ENCODE measurements around the gene CENPA. TPM values are rescaled to one million over a fixed set of nuclear protein-coding genes. Genes with fewer than 3 reads are reported as not detected.
A peak's percentile ranks its signal among the peaks of the same experiment; 100 is the strongest.

Gene CENPA
- polyA plus RNA-seq, 1 of the 3 experiments (the other 2 are of a cell fraction) = 19.5 TPM

- TF ChIP-seq, protein P1, sequence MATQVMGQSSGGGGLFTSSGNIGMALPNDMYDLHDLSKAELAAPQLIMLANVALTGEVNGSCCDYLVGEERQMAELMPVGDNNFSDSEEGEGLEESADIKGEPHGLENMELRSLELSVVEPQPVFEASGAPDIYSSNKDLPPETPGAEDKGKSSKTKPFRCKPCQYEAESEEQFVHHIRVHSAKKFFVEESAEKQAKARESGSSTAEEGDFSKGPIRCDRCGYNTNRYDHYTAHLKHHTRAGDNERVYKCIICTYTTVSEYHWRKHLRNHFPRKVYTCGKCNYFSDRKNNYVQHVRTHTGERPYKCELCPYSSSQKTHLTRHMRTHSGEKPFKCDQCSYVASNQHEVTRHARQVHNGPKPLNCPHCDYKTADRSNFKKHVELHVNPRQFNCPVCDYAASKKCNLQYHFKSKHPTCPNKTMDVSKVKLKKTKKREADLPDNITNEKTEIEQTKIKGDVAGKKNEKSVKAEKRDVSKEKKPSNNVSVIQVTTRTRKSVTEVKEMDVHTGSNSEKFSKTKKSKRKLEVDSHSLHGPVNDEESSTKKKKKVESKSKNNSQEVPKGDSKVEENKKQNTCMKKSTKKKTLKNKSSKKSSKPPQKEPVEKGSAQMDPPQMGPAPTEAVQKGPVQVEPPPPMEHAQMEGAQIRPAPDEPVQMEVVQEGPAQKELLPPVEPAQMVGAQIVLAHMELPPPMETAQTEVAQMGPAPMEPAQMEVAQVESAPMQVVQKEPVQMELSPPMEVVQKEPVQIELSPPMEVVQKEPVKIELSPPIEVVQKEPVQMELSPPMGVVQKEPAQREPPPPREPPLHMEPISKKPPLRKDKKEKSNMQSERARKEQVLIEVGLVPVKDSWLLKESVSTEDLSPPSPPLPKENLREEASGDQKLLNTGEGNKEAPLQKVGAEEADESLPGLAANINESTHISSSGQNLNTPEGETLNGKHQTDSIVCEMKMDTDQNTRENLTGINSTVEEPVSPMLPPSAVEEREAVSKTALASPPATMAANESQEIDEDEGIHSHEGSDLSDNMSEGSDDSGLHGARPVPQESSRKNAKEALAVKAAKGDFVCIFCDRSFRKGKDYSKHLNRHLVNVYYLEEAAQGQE (IDR thresholded peaks at IDR 0.05; ENCODE audit: low read depth, low read length) = no peak
- TF ChIP-seq MXI1 (IDR thresholded peaks at IDR 0.05; ENCODE audit: low read depth, low read length) = 0 out of 2 replicates have a peak, but pooled peaks have one; percentile 53
- no peak for TF ChIP-seq FOXJ3 (CRISPR knock-in tag; IDR thresholded peaks at IDR 0.05)
- TF ChIP-seq RAD21 (IDR thresholded peaks at IDR 0.05; ENCODE audit: low read length) = no peak
- no peak for TF ChIP-seq JUND (IDR thresholded peaks at IDR 0.05)
Measured at GRCh38 chr2:26752656-26753055, 33.2 kb upstream of the CENPA start (continued).

- Histone ChIP-seq H3K4me2 (no peak overlapping the region), H3K27ac (ENCODE audit: low read depth in 2 of 2, low read length in 1 of 2) (no peak overlapping the region), H3K27me3 (ENCODE audit: insufficient read depth) (no peaks in the 10 kb centered on the region), H3K9ac (no peak overlapping the region), H2AFZ (ENCODE audit: low read depth) (no peak overlapping the region), H4K20me1 (ENCODE audit: insufficient read depth) (no peaks in the 10 kb centered on the region), H3K9me2 (no peaks in the 10 kb centered on the region), H3K79me2 (ENCODE audit: insufficient read depth) (no peaks in the 10 kb centered on the region), H3K4me3 (ENCODE audit: low read depth in 2 of 2, low read length in 1 of 2) (no peak overlapping the region), H3K36me3 (replicated peaks in 1 of 2; ENCODE audit: control insufficient read depth in 1 of 2, insufficient read depth in 2 of 2, low read length in 1 of 2) (no peaks in the 10 kb centered on the region), H3F3A (replicated peaks; ENCODE audit: insufficient read depth) (peaks cover 6% of the 10 kb centered on the region), H3K9me3 (no peaks in the 10 kb centered on the region), H3K4me1 (ENCODE audit: control insufficient read depth in 1 of 2, insufficient read depth in 2 of 2, low read depth in 1 of 2, low read length in 1 of 2) (peaks cover 15 to 21% of the 10 kb centered on the region in 2 experiments; a peak in 3 of 4 replicates)
- DNase-seq = no peak
- POLR2A ChIA-PET = no interaction called here
- TF ChIP-seq EP300 (IDR thresholded peaks at IDR 0.05; ENCODE audit: borderline replicate concordance in 1 of 2, low read depth in 1 of 2, low read length in 1 of 2) (no peak), NRF1 (IDR thresholded peaks at IDR 0.05; ENCODE audit: low read depth, low read length) (no peak), NFIC (IDR thresholded peaks at IDR 0.05; ENCODE audit: borderline replicate concordance) (no peak), ELF1 (IDR thresholded peaks at IDR 0.05) (no peak), EZH2phosphoT487 (IDR thresholded peaks at IDR 0.05; ENCODE audit: borderline replicate concordance, low read depth) (no peak)
- WGBS (ENCODE audit: low lambda C conversion rate) = 98% methylated on average over 4 of the region's 4 CpGs
- CTCF ChIA-PET = interaction anchor here (1.1 to 5.6 kb wide), 6 partner anchors 9 to 177 kb away, joined by 3 to 62 read pairs (median 6); partner anchors contain the start of gene SLC35F6
Measured at GRCh38 chr2:26754539-26754938, 31.3 kb upstream of the CENPA start.

- POLR2A ChIA-PET = no interaction called here
- WGBS (ENCODE audit: low lambda C conversion rate) = 91% methylated on average over 4 of the region's 4 CpGs
- peaks cover 6% of the 10 kb centered on the region for H3F3A ChIP-seq (replicated peaks; ENCODE audit: insufficient read depth)
- TF ChIP-seq MXI1 (IDR thresholded peaks at IDR 0.05; ENCODE audit: low read depth, low read length) (no peak), POLR2AphosphoS5 (IDR thresholded peaks at IDR 0.05; ENCODE audit: low read depth, low read length) (no peak), EZH2phosphoT487 (IDR thresholded peaks at IDR 0.05; ENCODE audit: borderline replicate concordance, low read depth) (no peak), ELF1 (IDR thresholded peaks at IDR 0.05) (no peak), MAX (IDR thresholded peaks at IDR 0.05; ENCODE audit: low read depth) (no peak), RXRA (IDR thresholded peaks at IDR 0.05; ENCODE audit: borderline replicate concordance, low read depth) (no peak), RAD21 (IDR thresholded peaks at IDR 0.05; ENCODE audit: low read length) (no peak), TEAD4 (IDR thresholded peaks at IDR 0.05; ENCODE audit: borderline replicate concordance, insufficient read depth) (no peak)
- TF ChIP-seq, protein P2, sequence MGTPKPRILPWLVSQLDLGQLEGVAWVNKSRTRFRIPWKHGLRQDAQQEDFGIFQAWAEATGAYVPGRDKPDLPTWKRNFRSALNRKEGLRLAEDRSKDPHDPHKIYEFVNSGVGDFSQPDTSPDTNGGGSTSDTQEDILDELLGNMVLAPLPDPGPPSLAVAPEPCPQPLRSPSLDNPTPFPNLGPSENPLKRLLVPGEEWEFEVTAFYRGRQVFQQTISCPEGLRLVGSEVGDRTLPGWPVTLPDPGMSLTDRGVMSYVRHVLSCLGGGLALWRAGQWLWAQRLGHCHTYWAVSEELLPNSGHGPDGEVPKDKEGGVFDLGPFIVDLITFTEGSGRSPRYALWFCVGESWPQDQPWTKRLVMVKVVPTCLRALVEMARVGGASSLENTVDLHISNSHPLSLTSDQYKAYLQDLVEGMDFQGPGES (IDR thresholded peaks at IDR 0.05; ENCODE audit: low read depth, low read length) = no peak
- TF ChIP-seq, protein P3, sequence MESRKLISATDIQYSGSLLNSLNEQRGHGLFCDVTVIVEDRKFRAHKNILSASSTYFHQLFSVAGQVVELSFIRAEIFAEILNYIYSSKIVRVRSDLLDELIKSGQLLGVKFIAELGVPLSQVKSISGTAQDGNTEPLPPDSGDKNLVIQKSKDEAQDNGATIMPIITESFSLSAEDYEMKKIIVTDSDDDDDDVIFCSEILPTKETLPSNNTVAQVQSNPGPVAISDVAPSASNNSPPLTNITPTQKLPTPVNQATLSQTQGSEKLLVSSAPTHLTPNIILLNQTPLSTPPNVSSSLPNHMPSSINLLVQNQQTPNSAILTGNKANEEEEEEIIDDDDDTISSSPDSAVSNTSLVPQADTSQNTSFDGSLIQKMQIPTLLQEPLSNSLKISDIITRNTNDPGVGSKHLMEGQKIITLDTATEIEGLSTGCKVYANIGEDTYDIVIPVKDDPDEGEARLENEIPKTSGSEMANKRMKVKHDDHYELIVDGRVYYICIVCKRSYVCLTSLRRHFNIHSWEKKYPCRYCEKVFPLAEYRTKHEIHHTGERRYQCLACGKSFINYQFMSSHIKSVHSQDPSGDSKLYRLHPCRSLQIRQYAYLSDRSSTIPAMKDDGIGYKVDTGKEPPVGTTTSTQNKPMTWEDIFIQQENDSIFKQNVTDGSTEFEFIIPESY (IDR thresholded peaks at IDR 0.05; ENCODE audit: borderline replicate concordance, low read depth) = no peak
Measured at GRCh38 chr2:26754972-26755670, 30.7 kb upstream of the CENPA start.

More at GRCh38 chr2:26754972-26755670, 30.7 kb upstream of the CENPA start:
- Histone ChIP-seq H3K79me2 (ENCODE audit: insufficient read depth) (no peaks in the 10 kb centered on the region), H3K9me2 (no peaks in the 10 kb centered on the region), H3K9ac (no peak overlapping the region), H3K36me3 (replicated peaks in 1 of 2; ENCODE audit: control insufficient read depth in 1 of 2, insufficient read depth in 2 of 2, low read length in 1 of 2) (no peaks in the 10 kb centered on the region), H3K9me3 (no peaks in the 10 kb centered on the region), H3K4me2 (no peak overlapping the region), H3K27ac (ENCODE audit: low read depth in 2 of 2, low read length in 1 of 2) (no peak overlapping the region), H3K4me1 (ENCODE audit: control insufficient read depth in 1 of 2, insufficient read depth in 2 of 2, low read depth in 1 of 2, low read length in 1 of 2) (peaks cover 15 to 18% of the 10 kb centered on the region in 2 experiments; a peak in 3 of 4 replicates), H4K20me1 (ENCODE audit: insufficient read depth) (no peaks in the 10 kb centered on the region), H2AFZ (ENCODE audit: low read depth) (no peak overlapping the region), H3K27me3 (ENCODE audit: insufficient read depth) (no peaks in the 10 kb centered on the region), H3K4me3 (ENCODE audit: low read depth in 2 of 2, low read length in 1 of 2) (no peak overlapping the region)
- DNase-seq = peak; percentile 10
- CTCF ChIA-PET = interaction anchor here (0.9 to 5.6 kb wide), 6 partner anchors 10 to 178 kb away, joined by 3 to 62 read pairs (median 6); partner anchors contain the start of gene SLC35F6

All from SK-N-SH (cell line).